WI38 (cell line): Measurements from ENCODE around the gene LPAR3.

Source experiments
- H3K4me3 ChIP-seq: 2 replicates; pipeline ENCODE4 v1.5.1; 2011; ENCODE audit warnings: low read depth, mild to moderate bottlenecking, control low read depth, low read length
- CTCF ChIP-seq: IDR thresholded peaks from 2 replicates; pipeline ENCODE4 v1.5.1; 2012; ENCODE audit warnings: low read depth, mild to moderate bottlenecking, control low read depth, low read length

Gene LPAR3

GRCh38 chr1:84802567-84803232 is 90.3 kb downstream of the LPAR3 start:
- no peak for TF ChIP-seq CTCF
- no peak overlapping the region for H3K4me3 ChIP-seq

- no peak overlapping the region for H3K4me3 ChIP-seq
- TF ChIP-seq CTCF, result no peak
These were observed 92.6 kb downstream of the LPAR3 start for GRCh38 chr1:84800090-84801073.

GRCh38 chr1:84797603-84798002 is 95.4 kb downstream of the LPAR3 start:
- H3K4me3 ChIP-seq, result no peak overlapping the region
- TF ChIP-seq CTCF, result no peak

- TF ChIP-seq CTCF, result no peak
- no peak overlapping the region for H3K4me3 ChIP-seq
These were observed 96.9 kb downstream of the LPAR3 start for GRCh38 chr1:84795966-84796600.

- no peak overlapping the region for H3K4me3 ChIP-seq
- TF ChIP-seq CTCF, result no peak
These were observed 97.8 kb downstream of the LPAR3 start for GRCh38 chr1:84795213-84795612.

GRCh38 chr1:84792421-84792820 is 100.6 kb downstream of the LPAR3 start:
- TF ChIP-seq CTCF, result no peak
- H3K4me3 ChIP-seq, result no peak overlapping the region
